HCT116 (cell line): ENCODE data around the gene CDNF.

Experiments
- EZH2 ChIP-seq: fragments of 200-600 bp; sonication (generic); IDR thresholded peaks from 2 replicates; pipeline ENCODE4 v1.6.1; 2017; ENCODE audit warnings: antibody characterized with exemption, mixed run types
- EZH2phosphoT487 ChIP-seq: fragments of 200-600 bp; IDR thresholded peaks from 2 replicates; pipeline ENCODE4 v1.6.1; 2018; ENCODE audit warnings: antibody characterized with exemption, borderline replicate concordance
- JUND ChIP-seq: IDR thresholded peaks from 2 replicates; pipeline ENCODE4 v1.6.1; 2012
- POLR2A ChIP-seq: IDR thresholded peaks from 2 replicates; pipeline ENCODE4 v1.7.0; 2011; ENCODE audit warnings: borderline replicate concordance; ENCODE audit not compliant: insufficient read depth, insufficient read length; ENCODE audit errors: extremely low read depth
- POLR2AphosphoS5 ChIP-seq: IDR thresholded peaks from 2 replicates; pipeline ENCODE4 v1.6.1; 2011; ENCODE audit warnings: mild to moderate bottlenecking, low read depth, low read length, moderate library complexity
- SIN3A ChIP-seq: IDR thresholded peaks from 2 replicates; pipeline ENCODE4 v1.6.1; 2012; ENCODE audit warnings: low read depth
- SP1 ChIP-seq: IDR thresholded peaks from 2 replicates; pipeline ENCODE4 v1.6.1; 2012; ENCODE audit warnings: low read depth
- SRF ChIP-seq: IDR thresholded peaks from 2 replicates; pipeline ENCODE4 v1.6.1; 2012; ENCODE audit warnings: low read depth
- ZFX ChIP-seq: fragments of 450-650 bp; IDR thresholded peaks from 2 replicates; pipeline ENCODE4 v1.6.1; 2017
- TF ChIP-seq, protein P1 (sequence below), 3 experiments: fragments of 200-600 bp in 1 of 3; sonication (generic) in 1 of 3; IDR thresholded peaks in 2 of 3; conservative IDR thresholded peaks in 1 of 3; 2 replicates each; pipeline ENCODE4 v1.5.1; 2012 to 2017; ENCODE audit warnings: low read depth in 2 of 3, low read length in 2 of 3, antibody characterized with exemption in 1 of 3, borderline replicate concordance in 1 of 3, control low read depth in 1 of 3, mild to moderate bottlenecking in 1 of 3, mixed read lengths in 1 of 3, mixed run types in 1 of 3, moderate library complexity in 1 of 3; ENCODE audit not compliant: insufficient read depth in 1 of 3

DNA sequence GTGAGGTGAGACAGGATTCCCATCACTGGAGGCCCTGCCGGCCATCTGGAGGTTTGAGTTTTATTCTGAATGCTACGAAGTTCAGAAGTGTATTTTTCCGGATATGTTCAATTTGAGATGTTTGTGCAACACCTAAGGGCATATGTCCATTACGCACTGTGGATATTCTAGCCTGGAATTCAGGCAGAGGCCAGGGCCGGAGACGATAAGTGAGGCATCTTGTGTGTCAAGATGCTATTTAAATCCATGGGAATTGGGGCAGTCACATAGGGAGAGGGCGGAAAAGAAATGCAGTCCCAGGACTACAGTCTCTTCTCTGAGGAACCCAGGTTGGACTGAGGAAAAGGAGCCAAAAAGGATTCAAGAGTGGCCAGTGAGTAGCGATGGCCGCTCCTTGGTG lies 38.9 kb upstream of the CDNF start:
- TF ChIP-seq POLR2AphosphoS5, result no peak
- no peak for TF ChIP-seq SP1
- TF ChIP-seq, protein P1, sequence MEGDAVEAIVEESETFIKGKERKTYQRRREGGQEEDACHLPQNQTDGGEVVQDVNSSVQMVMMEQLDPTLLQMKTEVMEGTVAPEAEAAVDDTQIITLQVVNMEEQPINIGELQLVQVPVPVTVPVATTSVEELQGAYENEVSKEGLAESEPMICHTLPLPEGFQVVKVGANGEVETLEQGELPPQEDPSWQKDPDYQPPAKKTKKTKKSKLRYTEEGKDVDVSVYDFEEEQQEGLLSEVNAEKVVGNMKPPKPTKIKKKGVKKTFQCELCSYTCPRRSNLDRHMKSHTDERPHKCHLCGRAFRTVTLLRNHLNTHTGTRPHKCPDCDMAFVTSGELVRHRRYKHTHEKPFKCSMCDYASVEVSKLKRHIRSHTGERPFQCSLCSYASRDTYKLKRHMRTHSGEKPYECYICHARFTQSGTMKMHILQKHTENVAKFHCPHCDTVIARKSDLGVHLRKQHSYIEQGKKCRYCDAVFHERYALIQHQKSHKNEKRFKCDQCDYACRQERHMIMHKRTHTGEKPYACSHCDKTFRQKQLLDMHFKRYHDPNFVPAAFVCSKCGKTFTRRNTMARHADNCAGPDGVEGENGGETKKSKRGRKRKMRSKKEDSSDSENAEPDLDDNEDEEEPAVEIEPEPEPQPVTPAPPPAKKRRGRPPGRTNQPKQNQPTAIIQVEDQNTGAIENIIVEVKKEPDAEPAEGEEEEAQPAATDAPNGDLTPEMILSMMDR (IDR thresholded peaks at IDR 0.05 in 2 of 3, conservative IDR thresholded peaks at IDR 0.05 in 1 of 3; ENCODE audit: borderline replicate concordance in 1 of 3, insufficient read depth in 1 of 3, low read depth in 2 of 3, low read length in 2 of 3), result no peak
- no peak for TF ChIP-seq EZH2phosphoT487
- TF ChIP-seq SIN3A, result no peak
- TF ChIP-seq ZFX, result no peak
- TF ChIP-seq POLR2A, result no peak
- TF ChIP-seq JUND, result no peak
- TF ChIP-seq EZH2, result no peak
- no peak for TF ChIP-seq SRF
